GM06990 (cell line): ENCODE data around the gene PATL2.
"Not testable (repeated sequence)": the region's sequence is repeated elsewhere in the genome, so short reads cannot be mapped to it uniquely, and the experiment has no call there.

ENCODE experiments used
- DNase-seq: peaks from one replicate; pipeline ENCODE4 v3.0.0-alpha.2; 2011; ENCODE audit not compliant: insufficient read length; ENCODE audit errors: extremely low read depth
- H3K27me3 ChIP-seq: replicated peaks from 2 replicates; pipeline ENCODE4 v1.6.0; 2011; ENCODE audit warnings: low read length; ENCODE audit not compliant: control insufficient read depth, insufficient read depth
- H3K36me3 ChIP-seq: 2 replicates; pipeline ENCODE4 v1.5.1; 2011; ENCODE audit warnings: low read length; ENCODE audit not compliant: control insufficient read depth, insufficient read depth
- H3K4me3 ChIP-seq: replicated peaks from 2 replicates; pipeline ENCODE4 v1.5.1; 2011; ENCODE audit warnings: low read depth, mild to moderate bottlenecking, control low read depth, low read length
- TF ChIP-seq, protein P1 (sequence below): IDR thresholded peaks from 2 replicates; pipeline ENCODE4 v1.5.1; 2011; ENCODE audit warnings: low read length, control low read depth, mild to moderate bottlenecking, inconsistent platforms; ENCODE audit not compliant: insufficient read depth, poor library complexity, severe bottlenecking

Gene PATL2

DNA sequence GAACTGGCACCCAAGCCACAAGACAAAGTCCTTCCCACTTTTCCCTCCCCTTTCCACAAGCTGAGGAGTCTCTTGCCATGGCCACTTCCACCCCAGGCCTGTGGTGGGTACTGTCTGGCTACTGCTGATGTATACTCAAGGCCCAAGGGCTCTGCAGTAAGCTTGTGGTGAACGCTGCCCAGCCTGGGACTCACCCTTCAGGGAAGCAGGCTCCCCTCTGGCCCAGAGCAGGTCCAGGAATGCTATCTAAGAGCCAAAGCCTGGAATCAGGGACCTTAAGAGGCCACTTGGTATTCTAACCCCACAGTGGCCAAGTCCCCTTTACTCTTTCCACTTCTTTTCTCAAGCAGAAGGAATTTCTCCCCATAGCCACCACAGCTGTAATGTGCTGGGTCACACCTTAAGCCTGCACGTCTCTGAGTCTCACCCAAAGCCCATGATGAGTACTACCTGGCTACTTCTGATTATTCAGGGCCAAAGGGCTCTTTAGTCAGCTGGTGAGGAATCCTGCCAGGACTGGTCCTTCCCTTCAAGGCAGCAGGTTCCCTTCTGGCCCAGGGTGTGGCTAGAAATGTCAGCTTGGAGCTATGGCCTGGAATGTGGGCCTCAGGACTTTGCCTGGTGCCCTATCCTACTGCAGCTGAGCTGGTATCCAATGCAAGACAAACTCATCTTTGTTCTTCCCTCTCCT lies 4.0 kb downstream of the PATL2 start:
- H3K4me3 ChIP-seq: no peak overlapping the region
- TF ChIP-seq, protein P1, sequence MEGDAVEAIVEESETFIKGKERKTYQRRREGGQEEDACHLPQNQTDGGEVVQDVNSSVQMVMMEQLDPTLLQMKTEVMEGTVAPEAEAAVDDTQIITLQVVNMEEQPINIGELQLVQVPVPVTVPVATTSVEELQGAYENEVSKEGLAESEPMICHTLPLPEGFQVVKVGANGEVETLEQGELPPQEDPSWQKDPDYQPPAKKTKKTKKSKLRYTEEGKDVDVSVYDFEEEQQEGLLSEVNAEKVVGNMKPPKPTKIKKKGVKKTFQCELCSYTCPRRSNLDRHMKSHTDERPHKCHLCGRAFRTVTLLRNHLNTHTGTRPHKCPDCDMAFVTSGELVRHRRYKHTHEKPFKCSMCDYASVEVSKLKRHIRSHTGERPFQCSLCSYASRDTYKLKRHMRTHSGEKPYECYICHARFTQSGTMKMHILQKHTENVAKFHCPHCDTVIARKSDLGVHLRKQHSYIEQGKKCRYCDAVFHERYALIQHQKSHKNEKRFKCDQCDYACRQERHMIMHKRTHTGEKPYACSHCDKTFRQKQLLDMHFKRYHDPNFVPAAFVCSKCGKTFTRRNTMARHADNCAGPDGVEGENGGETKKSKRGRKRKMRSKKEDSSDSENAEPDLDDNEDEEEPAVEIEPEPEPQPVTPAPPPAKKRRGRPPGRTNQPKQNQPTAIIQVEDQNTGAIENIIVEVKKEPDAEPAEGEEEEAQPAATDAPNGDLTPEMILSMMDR: no peak

DNA sequence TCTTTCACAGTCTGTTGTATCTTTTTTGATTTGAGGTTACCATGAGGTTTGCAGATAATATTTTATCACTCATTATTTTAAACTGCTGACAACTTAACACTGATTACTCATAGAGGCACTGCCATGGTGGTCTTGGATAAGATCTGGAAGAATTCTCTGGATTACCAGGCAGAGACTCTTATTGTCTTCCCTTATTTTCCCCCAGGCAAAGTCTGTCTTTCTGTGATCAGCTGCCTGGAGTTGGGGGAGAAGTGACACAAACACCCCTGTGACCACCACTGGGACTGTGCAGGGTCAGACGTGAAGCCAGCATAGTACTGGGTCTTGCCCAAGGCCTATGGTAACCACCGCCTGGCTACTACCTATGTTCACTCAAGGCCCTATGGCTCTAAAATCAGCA lies 4.7 kb downstream of the PATL2 start:
- Histone ChIP-seq H3K27me3 (no peaks in the 10 kb centered on the region), H3K36me3 (peaks cover 3% of the 10 kb centered on the region), H3K4me3 (no peak overlapping the region)
- TF ChIP-seq, protein P1: no peak
- DNase-seq: no peak

More for the DNA sequence above, 4.0 kb downstream of the PATL2 start:
- H3K36me3 ChIP-seq: peaks cover 3% of the 10 kb centered on the region
- no peaks in the 10 kb centered on the region for H3K27me3 ChIP-seq
- DNase-seq: no peak

DNA sequence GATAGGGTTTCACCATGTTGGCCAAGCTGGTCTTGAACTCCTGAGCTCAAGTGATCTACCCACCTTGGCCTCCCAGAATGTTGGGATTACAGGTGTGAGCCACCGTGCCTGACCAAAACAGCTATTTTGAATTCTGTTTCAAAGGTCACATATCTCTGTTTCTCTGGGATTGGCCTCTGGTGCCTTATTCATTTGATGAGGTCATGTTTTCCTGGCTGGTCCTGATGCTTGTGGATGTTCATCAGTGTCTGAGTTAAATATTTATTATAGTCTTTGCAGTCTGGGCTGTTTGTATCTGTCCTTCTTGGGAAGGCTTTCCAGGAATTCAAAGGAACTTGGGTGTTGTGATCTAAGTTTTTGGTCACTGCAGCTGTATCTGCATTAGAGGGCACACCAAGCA lies 5.1 kb downstream of the PATL2 start:
- Histone ChIP-seq H3K4me3 (no peak overlapping the region), H3K36me3 (peaks cover 3% of the 10 kb centered on the region), H3K27me3 (no peaks in the 10 kb centered on the region)
- TF ChIP-seq, protein P1: no peak
- DNase-seq: no peak

DNA sequence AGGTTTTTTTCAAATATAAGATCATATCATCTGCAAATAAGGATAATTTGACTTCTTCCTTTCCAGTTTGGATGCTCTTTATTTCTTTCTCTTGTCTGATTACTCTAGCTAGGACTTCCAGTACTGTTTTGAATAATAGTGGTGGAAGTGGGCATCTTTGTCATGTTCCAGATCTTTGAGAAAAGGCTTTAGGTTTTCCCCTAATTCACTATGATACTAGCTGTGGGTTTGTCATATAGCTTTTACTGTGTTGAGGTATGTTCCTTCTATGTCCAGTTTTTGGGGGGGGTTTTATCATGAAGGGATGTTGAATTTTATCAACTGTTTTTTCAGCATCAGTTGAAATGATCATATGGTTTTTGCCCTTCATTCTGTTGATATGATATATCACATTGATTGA lies 10.4 kb downstream of the PATL2 start:
- H3K27me3 ChIP-seq, DNase-seq, H3K36me3 ChIP-seq, H3K4me3 ChIP-seq: not testable (repeated sequence)

DNA sequence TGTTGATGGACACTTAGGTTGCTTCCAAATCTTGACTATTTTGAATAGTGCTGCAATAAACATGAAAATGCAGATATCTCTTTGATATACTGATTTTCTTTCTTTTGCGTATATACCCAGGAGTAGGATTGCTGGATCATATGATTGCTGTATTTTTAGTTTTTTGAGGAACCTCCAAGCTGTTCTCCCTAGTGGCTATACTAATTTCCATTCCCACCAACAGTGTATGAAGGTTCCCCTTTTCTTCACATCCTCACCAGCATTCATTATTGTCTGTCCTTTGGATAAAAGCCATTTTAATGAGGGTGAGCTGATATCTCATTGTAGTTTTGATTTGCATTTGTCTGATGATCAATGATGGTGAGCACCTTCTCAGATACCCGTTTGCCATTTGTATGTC lies 12.5 kb downstream of the PATL2 start:
- Histone ChIP-seq H3K36me3 (no peaks in the 10 kb centered on the region; the same call in 1 of the 2 replicates), H3K27me3 (no peaks in the 10 kb centered on the region), H3K4me3 (no peak overlapping the region)
- TF ChIP-seq, protein P1: no peak
- no peak for DNase-seq

DNA sequence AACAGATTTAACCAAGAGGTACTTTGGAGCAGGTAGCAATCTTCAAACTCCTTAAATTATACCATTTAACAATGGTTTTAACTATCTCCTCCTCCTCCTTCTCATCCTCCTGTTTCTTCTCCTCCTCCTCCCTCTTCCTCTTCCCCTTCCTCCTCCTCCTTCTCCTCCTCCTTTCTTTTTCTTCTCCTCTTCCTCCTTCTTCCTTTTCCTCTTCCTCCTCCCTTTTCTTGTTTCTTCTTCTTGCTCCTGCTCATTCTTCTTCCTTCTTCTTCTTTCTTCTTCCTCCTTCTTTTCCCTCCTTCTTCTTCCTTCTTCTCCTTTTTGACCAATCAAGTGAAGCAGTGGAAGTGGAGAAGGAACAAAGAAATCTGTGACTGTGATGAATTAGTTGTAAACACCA lies 14.1 kb downstream of the PATL2 start:
- no peak overlapping the region for H3K4me3 ChIP-seq
- TF ChIP-seq, protein P1: no peak
- no peak for DNase-seq
- no peaks in the 10 kb centered on the region for H3K27me3 ChIP-seq
- H3K36me3 ChIP-seq: no peaks in the 10 kb centered on the region; the same call in 1 of the 2 replicates
